DND-41 (cell line): ENCODE results near the gene DNAJA3.

ENCODE experiments used
- EZH2 ChIP-seq: IDR thresholded peaks from 3 replicates; pipeline ENCODE4 v1.6.1; 2012; ENCODE audit warnings: borderline replicate concordance, low read depth, mild to moderate bottlenecking, moderate library complexity, low read length, inconsistent platforms; ENCODE audit not compliant: severe bottlenecking
- TF ChIP-seq, protein P1 (sequence below): IDR thresholded peaks from 2 replicates; pipeline ENCODE4 v1.5.1; 2012; ENCODE audit warnings: borderline replicate concordance, low read length, moderate library complexity, mild to moderate bottlenecking; ENCODE audit not compliant: poor library complexity, severe bottlenecking; ENCODE audit errors: extremely low read depth

DNA sequence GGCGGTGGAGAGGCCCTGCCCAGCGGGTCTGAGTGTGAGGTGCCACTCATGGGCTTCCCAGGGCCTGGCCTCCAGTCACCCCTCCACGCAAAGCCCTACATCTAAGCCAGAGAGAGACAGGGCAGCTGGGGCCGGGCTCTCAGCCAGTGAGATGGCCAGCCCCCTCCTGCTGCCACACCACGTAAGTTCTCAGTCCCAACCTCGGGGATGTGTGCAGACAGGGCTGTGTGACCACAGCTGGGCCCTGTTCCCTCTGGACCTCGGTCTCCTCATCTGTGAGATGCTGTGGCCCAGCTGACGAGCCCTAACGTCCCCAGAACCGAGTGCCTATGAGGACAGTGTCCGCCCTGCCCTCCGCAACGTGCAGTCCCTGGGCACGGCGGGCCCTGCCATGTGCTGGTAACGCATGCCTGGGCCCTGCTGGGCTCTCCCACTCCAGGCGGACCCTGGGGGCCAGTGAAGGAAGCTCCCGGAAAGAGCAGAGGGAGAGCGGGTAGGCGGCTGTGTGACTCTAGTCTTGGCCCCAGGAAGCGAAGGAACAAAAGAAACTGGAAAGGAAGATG is 42.8 kb upstream of the DNAJA3 start:
- TF ChIP-seq, protein P1, sequence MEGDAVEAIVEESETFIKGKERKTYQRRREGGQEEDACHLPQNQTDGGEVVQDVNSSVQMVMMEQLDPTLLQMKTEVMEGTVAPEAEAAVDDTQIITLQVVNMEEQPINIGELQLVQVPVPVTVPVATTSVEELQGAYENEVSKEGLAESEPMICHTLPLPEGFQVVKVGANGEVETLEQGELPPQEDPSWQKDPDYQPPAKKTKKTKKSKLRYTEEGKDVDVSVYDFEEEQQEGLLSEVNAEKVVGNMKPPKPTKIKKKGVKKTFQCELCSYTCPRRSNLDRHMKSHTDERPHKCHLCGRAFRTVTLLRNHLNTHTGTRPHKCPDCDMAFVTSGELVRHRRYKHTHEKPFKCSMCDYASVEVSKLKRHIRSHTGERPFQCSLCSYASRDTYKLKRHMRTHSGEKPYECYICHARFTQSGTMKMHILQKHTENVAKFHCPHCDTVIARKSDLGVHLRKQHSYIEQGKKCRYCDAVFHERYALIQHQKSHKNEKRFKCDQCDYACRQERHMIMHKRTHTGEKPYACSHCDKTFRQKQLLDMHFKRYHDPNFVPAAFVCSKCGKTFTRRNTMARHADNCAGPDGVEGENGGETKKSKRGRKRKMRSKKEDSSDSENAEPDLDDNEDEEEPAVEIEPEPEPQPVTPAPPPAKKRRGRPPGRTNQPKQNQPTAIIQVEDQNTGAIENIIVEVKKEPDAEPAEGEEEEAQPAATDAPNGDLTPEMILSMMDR: no peak
- no peak for TF ChIP-seq EZH2
